HL-60 (cell line): ENCODE measurements around the gene KRCC1.

Source experiments
- DNase-seq, 2 experiments: peaks; one replicate each; pipeline ENCODE4 v3.0.0-alpha.2; 2010 to 2020; ENCODE audit warnings: low read depth in 1 of 2, low spot score in 1 of 2
- H3K27ac ChIP-seq: fragments of 250-450 bp; sonication (Bioruptor Pico); replicated peaks from 2 replicates; pipeline ENCODE4 v1.5.1; 2020; ENCODE audit warnings: mild to moderate bottlenecking, moderate library complexity
- H3K27me3 ChIP-seq: fragments of 250-450 bp; sonication (Bioruptor Pico); 2 replicates; pipeline ENCODE4 v1.5.1; 2021; ENCODE audit warnings: mild to moderate bottlenecking, moderate library complexity; ENCODE audit not compliant: insufficient read depth, poor library complexity, severe bottlenecking
- H3K4me3 ChIP-seq: replicated peaks from 2 replicates; pipeline ENCODE4 v1.5.1; 2011; ENCODE audit warnings: mild to moderate bottlenecking, control low read depth, low read length; ENCODE audit not compliant: insufficient read depth
- CTCF ChIP-seq: IDR thresholded peaks from one replicate; pipeline ENCODE4 v1.5.1; 2011; ENCODE audit warnings: low read length, control low read depth, inconsistent platforms; ENCODE audit not compliant: insufficient read depth
- GABPA ChIP-seq: IDR thresholded peaks from 2 replicates; pipeline ENCODE4 v1.6.1; 2012; ENCODE audit warnings: low read depth
- POLR2AphosphoS5 ChIP-seq: IDR thresholded peaks from 2 replicates; pipeline ENCODE4 v1.6.1; 2012; ENCODE audit warnings: low read depth
- SPI1 ChIP-seq: IDR thresholded peaks from 2 replicates; pipeline ENCODE4 v1.6.1; 2012; ENCODE audit warnings: low read depth, mild to moderate bottlenecking, borderline replicate concordance
- TF ChIP-seq, protein P1 (sequence below): IDR thresholded peaks from 2 replicates; pipeline ENCODE4 v1.6.1; 2012; ENCODE audit warnings: low read depth; ENCODE audit not compliant: insufficient replicate concordance

KRCC1 gene

DNA sequence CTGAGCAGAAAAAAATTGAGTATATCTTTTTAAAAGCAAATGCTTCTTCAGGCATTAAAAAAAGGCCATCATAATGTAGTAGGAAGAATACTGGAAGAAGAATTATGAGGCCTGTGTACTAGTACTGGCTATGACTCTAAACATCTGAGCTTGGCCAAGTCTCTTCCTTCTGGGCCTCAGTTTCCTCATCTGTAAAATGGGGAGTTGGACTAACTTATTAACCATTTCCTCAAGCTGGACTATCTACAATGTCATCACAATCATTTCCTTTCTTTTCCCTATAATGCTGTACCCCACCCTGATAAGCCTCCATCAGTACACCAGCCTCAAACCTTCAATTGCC lies 42.9 kb upstream of the KRCC1 start:
- no peak for DNase-seq
- H3K4me3 ChIP-seq = no peak overlapping the region
- H3K27ac ChIP-seq = no peak overlapping the region
- no peaks in the 10 kb centered on the region for H3K27me3 ChIP-seq
- TF ChIP-seq, protein P1, sequence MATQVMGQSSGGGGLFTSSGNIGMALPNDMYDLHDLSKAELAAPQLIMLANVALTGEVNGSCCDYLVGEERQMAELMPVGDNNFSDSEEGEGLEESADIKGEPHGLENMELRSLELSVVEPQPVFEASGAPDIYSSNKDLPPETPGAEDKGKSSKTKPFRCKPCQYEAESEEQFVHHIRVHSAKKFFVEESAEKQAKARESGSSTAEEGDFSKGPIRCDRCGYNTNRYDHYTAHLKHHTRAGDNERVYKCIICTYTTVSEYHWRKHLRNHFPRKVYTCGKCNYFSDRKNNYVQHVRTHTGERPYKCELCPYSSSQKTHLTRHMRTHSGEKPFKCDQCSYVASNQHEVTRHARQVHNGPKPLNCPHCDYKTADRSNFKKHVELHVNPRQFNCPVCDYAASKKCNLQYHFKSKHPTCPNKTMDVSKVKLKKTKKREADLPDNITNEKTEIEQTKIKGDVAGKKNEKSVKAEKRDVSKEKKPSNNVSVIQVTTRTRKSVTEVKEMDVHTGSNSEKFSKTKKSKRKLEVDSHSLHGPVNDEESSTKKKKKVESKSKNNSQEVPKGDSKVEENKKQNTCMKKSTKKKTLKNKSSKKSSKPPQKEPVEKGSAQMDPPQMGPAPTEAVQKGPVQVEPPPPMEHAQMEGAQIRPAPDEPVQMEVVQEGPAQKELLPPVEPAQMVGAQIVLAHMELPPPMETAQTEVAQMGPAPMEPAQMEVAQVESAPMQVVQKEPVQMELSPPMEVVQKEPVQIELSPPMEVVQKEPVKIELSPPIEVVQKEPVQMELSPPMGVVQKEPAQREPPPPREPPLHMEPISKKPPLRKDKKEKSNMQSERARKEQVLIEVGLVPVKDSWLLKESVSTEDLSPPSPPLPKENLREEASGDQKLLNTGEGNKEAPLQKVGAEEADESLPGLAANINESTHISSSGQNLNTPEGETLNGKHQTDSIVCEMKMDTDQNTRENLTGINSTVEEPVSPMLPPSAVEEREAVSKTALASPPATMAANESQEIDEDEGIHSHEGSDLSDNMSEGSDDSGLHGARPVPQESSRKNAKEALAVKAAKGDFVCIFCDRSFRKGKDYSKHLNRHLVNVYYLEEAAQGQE = no peak
- no peak for TF ChIP-seq CTCF
- no peak for TF ChIP-seq GABPA
- TF ChIP-seq SPI1 = no peak
- no peak for TF ChIP-seq POLR2AphosphoS5

GRCh38 chr2:88097891-88098557 lies 42.4 kb upstream of the KRCC1 start:
- DNase-seq = no peak
- Histone ChIP-seq H3K27me3 (no peaks in the 10 kb centered on the region), H3K27ac (no peak overlapping the region), H3K4me3 (no peak overlapping the region)
- TF ChIP-seq CTCF = no peak
- TF ChIP-seq, protein P1 = no peak
- TF ChIP-seq POLR2AphosphoS5 = no peak
- TF ChIP-seq GABPA = no peak
- TF ChIP-seq SPI1 = no peak

- no peak overlapping the region for H3K4me3 ChIP-seq
- TF ChIP-seq, protein P1 = no peak
- TF ChIP-seq SPI1 (no peak), GABPA (no peak), POLR2AphosphoS5 (no peak), CTCF (no peak)
- no peak for DNase-seq
- no peak overlapping the region for H3K27ac ChIP-seq
- no peaks in the 10 kb centered on the region for H3K27me3 ChIP-seq
Observed at GRCh38 chr2:88097192-88097591, 41.6 kb upstream of the KRCC1 start.
